Loucy (cell line): ENCODE measurements around the gene C1orf167.

Source experiments
- CTCF ChIP-seq: fragments of 200-600 bp; sonication (generic); conservative IDR thresholded peaks from 2 replicates; pipeline ENCODE4 v1.5.1; 2014; ENCODE audit warnings: mild to moderate bottlenecking, antibody characterized with exemption, low read length
- EZH2phosphoT487 ChIP-seq: fragments of 200-600 bp; IDR thresholded peaks from 2 replicates; pipeline ENCODE4 v1.6.1; 2018; ENCODE audit warnings: antibody characterized with exemption, mild to moderate bottlenecking, moderate library complexity, borderline replicate concordance

DNA sequence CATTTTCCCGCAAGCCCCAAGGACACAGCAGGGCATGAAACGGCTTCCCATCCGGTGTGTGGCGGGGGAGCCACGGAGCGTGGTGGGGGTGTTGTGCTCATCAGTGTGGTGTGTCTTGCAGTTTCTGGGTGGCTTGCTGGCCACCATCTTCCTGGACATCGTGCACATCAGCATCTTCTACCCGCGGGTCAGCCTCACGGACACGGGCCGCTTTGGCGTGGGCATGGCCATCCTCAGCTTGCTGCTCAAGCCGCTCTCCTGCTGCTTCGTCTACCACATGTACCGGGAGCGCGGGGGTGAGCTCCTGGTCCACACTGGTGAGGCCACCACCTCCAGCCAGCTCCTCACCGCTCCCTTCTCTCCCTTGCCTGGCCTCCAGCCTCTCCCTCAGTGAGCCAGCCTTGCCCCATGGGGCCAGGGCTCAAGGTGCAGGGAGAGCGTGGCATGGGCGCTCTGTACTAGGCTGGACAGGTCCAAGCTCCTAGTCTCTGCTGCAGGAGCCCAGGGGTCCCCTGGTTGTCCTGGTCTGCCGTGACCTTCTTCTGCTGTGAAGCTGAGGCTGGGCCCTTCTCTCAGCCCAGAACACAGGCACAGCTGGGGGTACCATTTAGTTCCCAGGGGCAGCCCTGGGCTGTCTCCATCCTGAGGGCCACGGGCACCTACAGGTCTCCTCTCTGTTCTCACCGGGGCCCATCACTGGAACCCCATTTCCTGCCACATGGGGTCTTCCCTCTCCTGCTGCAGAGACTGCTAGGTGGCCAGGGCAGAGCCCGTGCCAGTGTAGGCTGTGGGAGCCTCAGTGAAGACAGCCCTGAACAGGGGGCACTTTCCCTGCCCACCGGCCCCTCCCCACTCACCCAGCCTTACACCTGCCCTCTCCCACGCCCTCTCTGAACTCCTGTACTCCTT is 13.4 kb upstream of the C1orf167 start:
- TF ChIP-seq CTCF (no peak), EZH2phosphoT487 (no peak)
